ENCODE results near the gene MIF.
"Not testable (repeated sequence)": the region's sequence is repeated elsewhere in the genome, so short reads cannot be mapped to it uniquely, and the experiment has no call there.

Gene MIF

DNA sequence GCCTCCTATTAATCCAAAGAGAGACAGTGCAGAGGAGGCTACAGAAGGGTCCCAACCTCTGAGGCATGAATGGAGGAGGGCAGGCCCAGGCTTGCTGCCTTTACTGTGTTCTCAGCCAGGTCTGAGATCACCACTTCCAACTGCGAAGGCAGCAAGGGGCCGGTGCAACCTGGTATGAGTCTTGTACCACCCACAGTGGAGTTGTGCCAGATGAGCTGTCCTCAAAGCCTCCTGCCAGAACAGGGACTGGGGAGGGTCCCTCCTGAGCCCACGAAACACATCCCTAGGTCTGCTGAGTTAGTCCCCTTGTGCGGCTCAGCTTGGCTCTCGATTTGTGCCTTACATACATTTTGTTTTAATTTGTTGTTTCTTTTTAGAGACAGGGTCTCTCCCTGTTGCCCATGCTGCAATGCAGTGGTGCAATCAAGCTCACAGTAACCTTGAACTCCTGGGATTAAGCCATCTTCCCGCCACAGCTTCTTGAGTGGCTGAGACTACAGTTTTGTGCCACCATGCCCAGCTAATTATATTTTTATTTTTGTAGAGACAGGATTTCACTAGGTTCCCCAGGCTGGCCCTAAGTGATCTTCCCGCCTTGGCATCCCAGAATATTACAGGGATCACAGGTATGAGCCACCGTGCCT, 9.3 kb downstream of the MIF start:
- no peak for DNase-seq (ENCODE audit: low spot score)

DNA sequence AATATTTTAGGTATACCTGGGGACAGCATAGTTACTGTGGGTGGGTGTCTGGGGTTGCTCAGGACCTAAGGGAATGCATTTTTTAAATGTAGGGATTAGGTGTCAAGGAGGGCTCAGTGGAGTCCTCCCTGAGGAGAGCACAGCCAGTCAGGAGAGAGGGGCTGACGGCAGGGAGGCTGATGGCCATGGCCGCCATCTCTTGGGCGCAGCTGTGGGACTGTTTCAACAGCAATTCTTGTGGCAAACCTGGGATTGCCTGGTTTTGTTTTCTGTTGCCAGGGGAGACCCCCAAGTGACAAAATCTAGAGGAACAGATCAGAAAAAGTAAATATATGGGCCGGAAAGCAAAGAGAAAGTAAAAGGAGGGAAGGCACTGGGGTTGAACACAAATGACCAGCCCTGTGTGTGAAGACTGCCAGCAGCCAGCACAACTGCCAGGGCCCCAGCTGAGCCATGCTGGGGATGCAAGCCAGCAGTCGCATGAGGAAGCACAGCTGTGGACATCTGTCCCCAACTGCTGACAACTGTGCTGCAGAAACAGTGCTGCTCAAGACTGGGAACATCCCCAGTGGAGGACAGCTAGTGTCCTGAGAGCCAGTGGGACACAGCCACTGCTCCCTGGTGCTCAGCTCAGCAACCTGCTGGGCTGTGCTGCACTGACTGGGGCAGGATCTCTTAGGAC, 10.5 kb downstream of the MIF start:
- no peak for DNase-seq (ENCODE audit: low spot score)

DNA sequence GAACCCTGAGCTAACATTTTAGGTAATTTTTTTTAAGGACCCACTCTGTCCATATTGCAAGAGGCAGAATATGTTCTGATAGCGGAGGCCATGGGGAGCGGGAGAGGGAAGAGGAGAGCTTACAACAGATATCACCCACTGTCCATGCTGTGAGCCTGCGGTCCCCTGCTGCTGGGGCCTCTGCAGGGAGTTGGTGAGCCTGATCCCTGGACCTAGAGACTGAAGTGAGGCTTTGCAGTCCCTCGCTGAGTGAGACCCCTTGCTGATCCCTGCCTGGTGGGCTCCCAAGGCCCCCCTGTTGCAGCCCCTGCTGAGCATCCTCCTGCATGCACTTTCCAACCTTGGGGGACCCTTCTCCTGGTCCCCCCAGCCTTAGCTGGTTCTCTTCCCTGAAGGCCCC, 12.5 kb downstream of the MIF start:
- DNase-seq (ENCODE audit: low spot score) = no peak

DNA sequence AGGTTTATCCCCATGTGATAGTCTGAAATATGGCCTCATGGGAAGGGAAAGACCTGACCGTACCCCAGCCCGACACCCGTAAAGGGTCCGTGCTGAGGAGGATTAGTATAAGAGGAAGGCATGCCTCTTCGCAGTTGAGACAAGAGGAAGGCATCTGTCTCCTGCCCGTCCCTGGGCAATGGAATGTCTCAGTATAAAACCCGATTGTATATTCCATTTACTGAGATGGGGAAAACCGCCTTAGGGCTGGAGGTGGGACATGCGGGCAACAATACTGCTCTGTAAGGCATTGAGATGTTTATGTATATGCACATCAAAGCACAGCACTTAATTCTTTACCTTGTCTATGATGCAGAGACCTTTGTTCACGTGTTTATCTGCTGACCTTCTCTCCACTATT, 13.2 kb downstream of the MIF start:
- DNase-seq (ENCODE audit: low spot score) = not testable (repeated sequence)

DNA sequence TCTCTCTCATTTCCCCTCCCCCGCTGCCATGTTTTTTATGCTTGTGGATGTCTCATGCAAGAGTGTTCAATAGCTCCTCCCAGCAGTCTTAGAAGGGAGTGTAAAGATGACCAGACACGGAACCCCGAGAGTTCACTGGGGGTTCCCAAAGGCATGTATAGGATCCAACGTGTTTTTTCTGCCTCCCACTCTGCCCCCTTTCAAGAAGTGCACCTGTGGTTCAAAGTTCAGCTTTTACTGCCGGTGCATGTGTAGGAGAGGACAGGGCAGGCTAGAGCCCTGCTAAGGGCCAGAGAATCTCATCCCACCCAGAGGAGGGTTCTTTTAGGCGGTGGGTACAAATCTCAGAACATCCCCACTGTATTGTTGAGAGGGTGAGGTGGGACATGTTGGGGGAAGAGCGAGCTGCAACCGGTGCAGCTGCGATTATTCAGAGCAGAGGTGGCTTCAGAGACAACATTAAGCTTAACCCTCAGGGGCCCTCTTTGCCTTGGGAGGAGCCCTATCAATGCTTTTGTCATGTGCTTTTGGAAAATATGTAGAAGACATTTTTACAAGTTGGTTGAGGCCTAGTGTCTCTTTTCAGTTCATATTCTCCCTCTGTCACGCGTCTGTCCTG, 14.5 kb downstream of the MIF start:
- DNase-seq (ENCODE audit: low spot score) = no peak

DNA sequence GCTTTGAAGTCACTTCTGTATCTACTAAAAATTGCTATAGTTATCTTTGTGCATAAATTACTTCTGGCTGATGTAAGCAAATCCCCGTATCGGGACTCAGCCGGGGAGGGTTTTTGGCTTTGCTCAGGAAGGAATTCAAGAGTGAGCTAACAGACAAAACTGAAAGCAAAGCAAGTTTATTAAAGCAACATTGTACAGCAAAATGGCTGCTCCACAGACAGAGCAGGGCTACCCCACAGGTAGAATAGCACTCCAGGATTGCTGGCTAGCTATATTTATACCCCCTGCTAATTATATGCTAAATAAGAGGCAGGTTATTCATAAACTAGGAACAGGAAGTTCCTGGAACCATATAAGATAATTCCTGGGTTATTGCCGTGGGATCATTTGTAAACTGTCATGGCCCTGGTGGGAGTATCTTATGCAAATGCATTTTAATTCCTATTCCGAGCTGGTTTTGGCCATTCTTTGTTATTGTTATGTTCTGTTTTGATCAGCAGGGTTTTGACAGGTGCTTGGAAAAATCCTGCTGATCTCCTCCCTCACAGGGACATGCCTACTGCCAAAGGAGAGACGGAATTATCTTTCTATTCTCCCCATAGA, 15.2 kb downstream of the MIF start:
- no peak for DNase-seq (ENCODE audit: low spot score)

DNA sequence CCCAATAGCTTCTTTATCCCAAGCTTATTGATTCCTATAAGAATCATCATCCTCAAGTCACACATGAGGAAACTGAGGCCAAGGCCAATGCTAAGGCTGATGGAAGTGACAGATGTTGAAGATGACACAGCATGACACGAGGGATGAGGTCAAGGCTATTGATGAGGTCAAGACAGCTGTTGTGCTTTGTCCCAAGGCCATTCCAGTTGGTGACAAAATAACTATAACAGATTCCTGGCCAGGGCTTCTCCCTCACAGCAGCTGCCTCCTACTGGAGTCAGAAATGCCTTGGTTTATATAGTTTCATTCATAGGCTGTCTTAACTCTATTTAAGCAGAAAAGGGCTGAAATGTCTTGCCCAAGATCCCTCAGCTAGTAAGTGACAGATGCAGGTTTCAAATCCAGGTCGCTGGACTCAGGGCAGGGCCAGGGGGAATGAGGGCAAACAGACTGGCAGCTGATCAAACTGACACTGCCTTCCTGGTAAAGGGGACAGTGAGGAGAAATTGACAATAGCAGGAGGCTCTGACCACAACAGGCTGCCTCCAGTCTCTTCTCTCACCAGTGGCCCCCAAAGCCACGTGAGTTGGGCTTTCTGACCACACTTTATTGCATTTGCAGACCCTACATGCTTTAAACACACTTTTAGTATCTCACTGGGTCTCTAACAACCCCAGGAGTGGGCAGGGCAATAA, 16.5 kb downstream of the MIF start:
- DNase-seq (ENCODE audit: low spot score) = no peak

DNA sequence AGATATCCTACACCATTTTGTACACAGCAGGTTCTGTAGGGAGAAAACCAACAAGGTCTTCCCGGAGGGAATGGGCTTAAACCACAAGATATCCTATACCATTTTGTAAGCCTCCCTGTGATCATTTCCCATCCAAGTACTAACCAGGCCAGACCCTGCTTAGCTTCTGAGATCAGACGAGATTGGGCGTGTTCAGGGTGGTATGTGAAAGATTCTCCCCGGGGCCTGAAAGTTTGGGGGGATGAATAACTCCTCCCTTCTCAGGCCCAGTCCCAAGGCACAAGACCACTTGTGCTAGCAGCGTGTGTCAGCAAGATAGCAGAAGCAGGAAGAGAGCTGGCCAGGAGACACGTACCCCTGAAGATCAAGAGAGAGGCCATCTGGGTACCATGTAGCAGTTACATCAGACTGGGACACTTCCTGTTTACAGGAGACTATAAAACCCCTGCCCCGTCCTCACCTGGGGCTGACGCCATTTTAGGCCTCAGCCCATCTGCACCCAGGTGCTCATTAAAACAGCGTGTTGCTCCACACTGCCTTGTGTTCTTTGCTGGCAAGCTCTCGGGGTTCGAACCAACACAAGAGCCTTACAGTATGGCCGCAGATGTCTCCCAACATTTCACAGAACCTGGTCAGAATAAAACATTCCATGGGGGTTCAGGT, 17.3 kb downstream of the MIF start:
- no peak for DNase-seq (ENCODE audit: low spot score)

DNA sequence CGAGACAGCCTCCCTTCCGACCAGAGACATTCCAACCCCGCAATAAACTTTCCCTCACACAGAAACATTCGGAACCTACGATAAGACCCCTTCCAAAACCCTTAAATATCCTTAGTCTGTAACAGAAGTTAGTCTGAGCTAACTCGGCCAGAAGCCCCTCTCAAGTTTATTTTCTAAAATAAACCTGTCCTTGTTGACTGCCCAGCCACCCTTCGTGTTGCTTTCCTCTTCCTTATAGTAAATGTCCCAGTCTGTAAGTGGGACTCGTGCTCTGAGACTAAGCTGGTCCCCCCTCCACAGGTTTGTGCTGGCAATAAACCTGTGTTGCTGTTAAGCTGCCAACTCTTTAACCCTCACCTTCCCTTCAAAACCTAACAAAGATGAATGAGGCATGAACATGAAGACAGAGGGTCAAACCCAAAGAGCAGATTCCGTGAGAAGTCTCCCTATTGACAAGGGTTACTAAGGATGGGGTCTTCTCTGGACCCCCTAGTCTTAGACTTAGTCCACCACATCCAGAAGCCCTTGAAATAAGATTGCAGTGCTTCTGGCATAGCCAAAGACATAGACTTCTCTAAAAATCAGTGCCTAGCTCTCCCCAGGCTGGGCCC, 18.2 kb downstream of the MIF start:
- DNase-seq (ENCODE audit: low spot score) = no peak

DNA sequence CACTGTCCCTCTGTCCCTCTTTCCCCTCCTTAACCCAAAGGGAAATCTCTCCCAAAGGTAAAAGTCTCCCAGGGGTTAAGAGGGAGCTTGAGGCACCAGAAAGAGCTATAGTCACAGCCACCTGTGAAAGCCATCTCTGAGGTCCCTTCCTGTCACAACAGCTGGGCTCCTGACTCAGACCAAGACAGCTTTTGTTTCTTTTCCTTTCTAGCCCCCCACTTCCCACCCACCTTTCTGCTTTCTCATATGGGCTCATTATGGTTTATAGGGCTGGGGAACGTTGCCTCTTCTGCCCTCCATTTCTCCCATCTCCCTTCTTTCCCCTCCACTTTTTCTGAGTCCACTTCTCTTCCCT, 19.1 kb downstream of the MIF start:
- DNase-seq (ENCODE audit: low spot score) = no peak

DNA sequence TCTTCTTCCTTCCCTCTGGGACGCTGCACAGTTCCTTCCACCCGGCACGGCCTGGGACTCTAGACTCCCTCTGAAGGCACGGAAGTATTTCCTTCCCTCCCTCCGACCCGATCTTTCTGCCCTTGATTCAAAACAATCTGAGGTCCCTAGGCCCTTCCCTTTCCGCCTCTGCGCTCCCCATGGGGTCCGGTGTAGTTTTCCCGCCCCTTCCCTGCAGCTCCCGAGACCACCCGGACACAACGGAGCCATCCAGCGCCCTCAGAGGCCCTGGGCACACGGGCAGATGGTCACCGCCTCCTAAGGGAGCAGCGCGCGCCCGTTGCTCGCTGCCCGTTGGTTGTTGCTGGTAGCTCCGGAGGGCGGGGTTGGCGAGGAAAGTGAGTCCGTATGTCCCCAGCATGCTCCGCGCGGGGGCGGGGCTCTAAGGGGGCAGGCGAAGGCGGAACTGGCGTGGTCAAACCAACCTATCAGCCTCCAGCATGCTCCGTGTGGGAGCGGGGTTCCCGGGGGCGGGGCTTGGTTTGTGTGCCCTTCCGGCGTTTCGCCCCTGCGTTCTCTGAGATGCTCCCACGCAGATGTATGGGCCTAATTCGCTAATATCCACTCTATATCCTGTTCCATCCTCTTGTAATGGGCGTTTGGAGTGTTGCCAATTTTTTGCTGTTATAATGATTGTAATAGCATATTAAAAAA, 19.6 kb downstream of the MIF start:
- DNase-seq (ENCODE audit: low spot score) = peak; percentile 100

DNA sequence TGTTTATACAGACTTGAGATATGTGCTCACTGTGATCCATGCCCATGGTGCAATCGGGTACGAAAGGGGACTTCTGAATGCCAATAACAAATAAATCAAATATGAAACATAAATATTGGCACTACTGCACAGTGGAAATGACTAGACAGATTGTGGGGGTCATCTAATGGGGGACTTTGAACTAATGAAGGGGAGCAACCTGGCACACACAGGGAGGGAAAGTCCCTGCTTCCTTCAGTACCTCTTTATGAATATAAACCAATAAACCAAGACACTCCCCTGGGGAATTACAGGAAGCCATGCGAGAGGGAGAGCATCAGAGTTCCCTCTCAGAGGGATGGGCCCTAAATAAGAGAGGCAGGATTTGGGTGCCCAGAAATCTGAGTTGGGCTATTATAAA, 21.1 kb downstream of the MIF start:
- no peak for DNase-seq (ENCODE audit: low spot score)

DNA sequence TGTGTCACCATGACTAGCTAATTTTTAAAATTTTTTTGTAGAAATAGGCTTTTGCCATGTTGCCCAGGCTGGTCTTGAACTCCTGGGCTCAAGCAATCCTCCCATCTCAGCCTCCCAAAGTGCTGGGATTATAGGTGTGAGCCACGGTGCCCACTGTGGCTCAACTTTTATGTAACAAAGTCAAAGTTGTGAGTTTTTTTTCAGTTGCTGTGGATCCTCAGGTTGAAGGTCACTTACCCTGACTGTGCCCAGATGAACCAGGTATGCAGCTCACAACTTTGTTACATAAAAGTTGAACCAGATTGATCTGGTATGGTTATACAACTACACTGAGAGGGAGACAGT, 26.1 kb downstream of the MIF start:
- DNase-seq (ENCODE audit: low spot score) = not testable (repeated sequence)

DNA sequence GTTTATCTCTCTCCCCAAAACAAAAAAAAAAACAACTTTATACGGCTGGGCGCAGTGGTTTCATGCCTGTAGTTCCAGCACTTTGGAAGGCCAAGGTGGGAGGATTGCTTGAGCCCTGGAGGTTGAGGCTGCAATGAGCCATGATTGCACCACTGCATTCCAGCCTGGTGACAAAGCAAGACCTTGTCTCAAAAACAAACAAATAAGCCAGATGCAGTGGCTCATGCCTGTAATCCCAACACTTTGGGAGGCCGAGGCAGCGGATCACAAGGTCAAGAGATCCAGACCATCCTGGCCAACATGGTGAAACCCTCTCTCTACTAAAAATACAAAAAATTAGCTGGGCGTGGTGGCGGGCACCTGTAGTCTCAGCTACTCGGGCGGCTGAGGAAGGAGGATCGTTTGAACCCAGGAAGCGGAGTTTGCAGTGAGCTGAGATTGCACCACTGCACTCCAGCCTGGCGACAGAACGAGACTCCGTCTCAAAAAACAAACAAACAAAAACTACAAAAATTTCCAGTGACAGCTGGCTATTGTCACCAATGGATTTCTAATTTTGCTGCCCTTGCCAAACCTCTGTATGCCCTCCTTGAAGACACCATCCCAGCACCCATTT, 27.5 kb downstream of the MIF start:
- not testable (repeated sequence) for DNase-seq (ENCODE audit: low spot score)

DNA sequence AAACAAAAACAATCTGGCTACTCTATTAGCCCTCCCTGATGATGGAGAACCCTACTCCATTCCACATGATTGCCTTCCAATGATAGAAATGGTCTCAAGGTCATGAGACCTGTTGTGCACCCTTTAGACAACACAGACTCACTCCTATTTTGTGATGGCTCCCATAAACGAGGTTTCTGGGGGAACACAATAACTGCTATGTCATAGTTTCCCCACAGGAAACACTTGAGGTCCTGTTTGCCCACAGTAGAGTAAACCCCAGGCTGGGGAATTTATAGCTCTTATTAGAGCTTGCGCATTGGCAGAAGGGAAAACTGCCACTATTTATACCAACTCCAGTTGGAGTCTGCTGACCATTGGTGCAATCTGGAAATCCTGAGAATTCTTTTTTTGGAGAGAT, 28.7 kb downstream of the MIF start:
- no peak for DNase-seq (ENCODE audit: low spot score)

DNA sequence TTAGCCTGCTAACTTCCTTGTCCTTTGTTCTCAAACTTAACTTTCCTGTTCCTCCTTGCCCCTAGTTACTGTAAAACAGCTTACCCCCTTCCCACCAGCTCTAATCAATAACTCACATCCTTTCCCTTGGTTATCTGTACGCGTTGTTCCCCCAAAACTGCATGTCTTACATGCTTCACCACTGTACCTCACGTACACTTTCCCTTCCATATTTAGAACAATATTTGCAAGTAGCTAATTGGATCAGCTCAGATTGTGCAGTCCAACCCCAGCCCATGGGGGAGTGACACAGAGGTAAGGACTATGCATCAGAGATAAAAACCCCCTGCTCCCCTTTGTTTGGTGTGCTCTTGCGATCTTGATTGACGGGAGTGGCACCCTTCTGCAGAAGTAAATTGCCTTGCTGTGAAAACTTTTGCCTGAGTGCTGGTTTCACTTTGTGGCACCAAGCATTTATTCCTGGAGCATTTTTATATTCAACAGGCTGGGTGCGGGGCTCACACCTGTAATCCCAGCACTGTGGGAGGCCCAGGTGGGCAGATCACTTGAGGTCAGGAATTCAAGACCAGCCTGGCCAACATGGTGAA, 30.9 kb downstream of the MIF start:
- DNase-seq (ENCODE audit: low spot score) = no peak

DNA sequence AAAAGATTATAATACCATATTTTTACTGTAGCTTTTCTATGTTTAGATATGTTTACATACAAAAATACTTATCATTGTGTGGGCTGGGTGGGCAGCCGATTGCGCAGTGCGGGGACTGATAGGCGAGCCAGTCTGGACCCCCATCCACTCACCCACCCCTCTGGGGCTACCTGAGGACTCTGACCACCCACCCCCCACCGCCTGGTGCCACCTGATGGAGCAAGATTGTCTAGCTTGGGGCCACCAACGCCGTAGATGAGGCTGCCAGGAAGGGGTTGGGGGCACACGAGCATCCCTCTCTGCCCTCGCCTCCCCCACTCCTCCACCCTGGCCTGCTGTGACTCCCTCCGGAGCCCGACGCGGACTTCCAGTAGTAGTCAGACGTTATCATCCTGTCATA, 32.4 kb downstream of the MIF start:
- no peak for DNase-seq (ENCODE audit: low spot score)

DNA sequence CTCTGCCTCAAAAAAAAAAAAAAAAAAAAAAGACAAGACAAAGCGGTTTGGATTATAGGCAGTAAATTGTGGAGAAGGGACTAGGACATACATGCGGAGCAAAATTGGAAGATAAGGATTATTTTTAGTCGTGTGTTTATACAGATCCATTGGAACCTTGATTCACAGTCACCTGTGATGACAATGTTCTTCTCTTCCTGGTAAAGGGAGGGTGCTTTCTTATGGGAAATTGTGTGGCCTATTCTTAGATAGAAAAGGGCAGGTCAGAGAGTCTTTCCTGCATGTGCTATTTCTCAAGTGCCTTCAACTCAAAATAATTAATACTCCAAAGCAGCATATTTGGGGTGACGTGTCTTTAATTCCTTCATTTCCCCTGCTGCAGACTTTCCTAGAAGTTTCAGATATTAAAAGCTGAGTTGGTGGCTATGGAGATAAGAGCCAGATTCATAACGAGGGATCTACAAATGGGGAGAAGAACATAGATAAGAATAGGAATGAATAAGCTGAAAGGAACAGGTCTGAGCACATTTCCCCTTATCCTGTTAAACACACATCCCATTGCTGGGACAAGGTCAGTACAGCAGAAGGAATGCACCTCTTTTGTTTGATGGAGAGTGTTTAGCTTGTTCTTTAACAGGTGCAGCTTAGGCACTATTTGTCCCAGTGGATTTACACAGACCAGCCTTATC, 44.3 kb downstream of the MIF start:
- no peak for DNase-seq (ENCODE audit: low spot score)

DNA sequence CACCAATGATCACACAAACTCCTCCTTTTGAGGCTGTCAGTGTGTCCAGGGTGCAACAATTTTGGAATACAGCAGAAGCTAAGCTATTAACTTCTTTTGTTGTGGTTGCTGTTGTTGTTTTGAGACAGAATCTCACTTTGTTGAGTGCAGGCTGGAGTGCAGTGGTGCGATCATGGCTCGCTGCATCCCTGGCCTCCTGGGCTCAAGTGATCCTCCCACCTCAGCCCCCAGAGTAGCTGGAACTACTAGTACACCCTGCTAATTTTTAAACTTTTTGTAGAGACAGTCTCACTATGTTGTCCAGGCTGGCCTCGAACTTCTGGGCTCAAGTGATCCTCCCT, 44.8 kb downstream of the MIF start:
- DNase-seq (ENCODE audit: low spot score) = no peak

DNA sequence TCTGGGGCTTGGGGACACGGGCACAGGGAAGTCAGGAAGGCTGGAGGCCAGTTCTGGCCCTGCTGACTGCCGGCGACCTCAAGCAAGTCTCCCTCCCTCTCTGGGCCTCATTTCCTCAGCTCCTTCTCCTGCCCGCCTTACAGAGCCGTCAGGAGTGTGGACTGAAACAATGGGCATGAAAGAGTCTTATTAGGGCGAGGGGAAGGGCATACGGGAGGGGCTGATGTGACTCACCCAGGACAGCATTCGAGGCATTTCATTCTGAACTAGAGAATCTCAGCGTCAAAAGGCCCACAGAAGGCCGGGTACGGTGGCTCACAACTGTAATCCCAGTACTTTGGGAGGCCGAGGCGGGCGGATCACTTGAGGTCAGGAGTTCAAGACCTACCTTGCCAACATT, 46.0 kb downstream of the MIF start:
- DNase-seq (ENCODE audit: low spot score) = not testable (repeated sequence)

All from COLO829 (cell line).